Hypothalamus (tissue), 51 donors: ENCODE data around the gene CD6.

Source experiments
- DNase-seq, 51 donors: peaks; one replicate each; lab custom pipeline; 2025; lab: John Stamatoyannopoulos, UW

The CD6 gene

DNA sequence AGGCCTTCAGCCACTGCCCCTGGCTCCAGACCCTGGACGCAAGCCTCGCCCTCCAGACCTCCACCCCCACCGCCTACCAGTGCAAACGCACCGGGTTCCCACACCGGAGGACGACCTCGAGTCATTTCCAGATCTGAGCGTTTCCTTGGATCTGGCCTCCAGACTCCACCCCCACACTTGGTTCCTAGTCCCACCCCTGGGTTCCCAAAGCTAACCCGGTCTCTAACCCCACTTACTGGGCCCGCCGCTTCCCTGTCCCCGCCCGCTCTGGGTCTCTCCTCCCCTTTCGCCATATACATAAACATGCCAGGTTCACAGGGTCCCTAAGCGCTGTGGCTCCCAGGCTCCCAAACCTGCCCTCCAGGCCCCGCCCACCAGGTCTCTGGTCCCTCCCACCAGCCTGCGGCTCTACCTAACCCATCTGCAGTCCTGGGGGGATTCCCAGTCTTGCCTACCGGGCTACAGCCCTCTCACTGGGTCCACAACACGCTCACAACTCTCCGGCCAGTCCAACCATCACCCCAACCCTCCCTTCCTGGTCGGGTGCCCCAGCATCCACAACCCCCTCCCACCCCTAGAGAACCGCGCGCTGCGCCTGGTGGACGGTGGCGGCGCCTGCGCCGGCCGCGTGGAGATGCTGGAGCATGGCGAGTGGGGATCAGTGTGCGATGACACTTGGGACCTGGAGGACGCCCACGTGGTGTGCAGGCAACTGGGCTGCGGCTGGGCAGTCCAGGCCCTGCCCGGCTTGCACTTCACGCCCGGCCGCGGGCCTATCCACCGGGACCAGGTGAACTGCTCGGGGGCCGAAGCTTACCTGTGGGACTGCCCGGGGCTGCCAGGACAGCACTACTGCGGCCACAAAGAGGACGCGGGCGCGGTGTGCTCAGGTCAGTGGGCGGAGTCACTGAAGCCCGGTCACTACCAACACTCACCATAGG lies 36.7 kb downstream of the CD6 start:
- DNase-seq, result peak in 1 of 51 donors; percentile 35

DNA sequence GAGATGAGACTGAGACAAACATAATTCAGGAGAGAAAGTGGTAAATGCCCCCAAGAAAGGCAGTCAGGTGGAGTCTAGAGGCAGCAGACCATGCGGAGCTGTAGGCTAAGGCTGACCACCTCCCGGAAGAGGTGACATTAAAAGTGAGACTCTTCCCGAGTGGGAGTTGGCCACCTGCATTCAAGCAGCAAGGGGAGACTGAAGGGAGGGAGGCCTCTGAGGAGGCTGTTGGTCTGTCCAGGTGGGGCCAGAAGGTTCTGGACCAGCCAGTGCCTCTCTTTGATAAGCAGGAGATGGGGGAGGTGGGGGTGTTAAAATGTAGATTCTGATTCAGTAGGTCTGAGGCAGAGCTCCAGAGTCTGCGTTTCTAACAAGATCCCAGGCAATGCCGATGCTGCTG lies 37.5 kb downstream of the CD6 start:
- DNase-seq, result no peak

DNA sequence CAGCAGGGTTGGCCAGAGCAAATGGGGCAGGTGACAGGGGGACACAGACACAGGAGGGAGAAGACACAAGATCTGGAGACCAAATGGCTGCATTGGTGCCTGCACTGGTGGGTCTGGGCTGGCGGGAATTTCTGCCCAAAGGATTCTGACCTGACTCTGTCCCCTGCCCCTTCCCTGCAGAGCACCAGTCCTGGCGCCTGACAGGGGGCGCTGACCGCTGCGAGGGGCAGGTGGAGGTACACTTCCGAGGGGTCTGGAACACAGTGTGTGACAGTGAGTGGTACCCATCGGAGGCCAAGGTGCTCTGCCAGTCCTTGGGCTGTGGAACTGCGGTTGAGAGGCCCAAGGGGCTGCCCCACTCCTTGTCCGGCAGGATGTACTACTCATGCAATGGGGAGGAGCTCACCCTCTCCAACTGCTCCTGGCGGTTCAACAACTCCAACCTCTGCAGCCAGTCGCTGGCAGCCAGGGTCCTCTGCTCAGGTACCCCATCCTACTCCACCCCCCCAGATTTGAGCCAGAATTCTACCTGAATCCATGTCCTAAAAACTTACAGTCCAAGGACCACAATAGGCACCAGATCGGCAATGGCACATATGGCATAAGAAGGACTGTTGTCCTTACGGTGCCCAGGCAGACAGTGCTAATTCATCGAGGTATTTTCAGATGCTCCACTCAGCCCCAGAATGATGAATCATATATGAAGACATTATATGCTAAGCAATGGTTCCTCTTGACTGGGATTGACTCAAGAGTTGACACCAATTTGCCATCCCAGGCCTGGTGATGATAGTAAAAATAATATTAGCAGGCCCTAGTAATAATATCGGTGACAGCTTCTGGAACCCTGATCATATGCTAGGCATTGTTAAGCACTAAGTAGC lies 38.2 kb downstream of the CD6 start:
- DNase-seq, result no peak

DNA sequence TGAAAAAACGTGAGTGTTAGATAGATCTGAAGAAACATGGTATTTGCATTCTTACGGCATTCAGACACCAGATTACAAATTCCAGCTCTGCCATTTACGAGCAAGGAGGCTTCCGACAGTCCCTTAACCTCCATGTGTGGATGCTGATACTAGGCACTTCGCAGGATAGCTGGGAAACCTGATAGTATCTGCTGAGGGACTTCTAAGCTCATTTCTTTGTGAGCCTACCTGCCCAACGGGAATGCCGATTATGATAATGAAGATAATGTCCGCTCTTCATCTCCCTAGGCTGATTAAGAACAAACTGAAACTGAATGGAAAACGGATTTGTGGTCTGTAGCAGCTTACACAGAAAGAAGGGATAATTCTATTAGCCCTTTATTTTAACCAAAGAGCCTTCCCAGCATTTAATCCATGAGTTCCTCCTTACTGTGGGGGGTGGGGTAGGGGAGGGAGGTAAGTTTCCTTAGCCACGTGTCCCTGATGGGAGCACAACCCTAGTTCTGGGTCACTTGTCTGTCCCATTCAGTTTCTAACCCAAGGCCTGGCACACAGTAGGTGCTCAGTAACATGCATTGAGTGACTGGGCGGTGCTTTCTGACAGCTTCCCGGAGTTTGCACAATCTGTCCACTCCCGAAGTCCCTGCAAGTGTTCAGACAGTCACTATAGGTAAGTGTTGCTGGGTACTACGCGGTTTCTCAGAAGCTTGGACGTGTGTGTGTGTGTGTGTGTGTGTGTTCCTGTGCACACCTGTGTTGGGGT lies 39.2 kb downstream of the CD6 start:
- no peak for DNase-seq

DNA sequence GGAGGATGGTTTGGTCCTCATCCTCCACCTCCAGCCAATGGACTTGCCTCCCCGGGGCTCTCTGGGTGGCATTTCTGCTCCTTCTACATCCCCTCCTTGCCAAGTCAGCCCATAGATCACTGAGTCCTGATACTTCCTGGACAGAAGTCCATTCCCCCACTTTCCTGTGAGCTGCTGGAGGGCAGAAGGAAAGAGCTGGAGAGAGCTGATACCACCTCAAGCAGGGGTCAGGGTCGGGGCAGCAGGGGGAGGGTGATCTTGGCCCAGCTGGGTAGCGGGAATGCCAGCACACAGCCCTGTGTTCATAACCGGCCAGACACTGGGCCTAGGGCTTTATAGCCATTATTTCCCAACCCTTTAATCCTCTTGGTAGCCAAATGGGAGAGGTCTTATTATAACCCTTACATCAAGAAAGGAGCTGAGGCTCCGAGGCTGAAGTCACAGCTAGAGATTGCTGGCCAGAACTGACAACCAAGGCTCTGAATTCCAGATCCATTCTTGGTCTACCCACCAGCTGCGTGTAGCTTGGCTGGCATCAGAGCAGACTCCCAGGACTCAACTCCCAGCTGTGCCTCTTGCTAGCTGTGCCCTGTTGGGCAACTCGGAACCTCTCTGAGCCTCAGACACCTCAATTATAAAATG lies 39.9 kb downstream of the CD6 start:
- no peak for DNase-seq

DNA sequence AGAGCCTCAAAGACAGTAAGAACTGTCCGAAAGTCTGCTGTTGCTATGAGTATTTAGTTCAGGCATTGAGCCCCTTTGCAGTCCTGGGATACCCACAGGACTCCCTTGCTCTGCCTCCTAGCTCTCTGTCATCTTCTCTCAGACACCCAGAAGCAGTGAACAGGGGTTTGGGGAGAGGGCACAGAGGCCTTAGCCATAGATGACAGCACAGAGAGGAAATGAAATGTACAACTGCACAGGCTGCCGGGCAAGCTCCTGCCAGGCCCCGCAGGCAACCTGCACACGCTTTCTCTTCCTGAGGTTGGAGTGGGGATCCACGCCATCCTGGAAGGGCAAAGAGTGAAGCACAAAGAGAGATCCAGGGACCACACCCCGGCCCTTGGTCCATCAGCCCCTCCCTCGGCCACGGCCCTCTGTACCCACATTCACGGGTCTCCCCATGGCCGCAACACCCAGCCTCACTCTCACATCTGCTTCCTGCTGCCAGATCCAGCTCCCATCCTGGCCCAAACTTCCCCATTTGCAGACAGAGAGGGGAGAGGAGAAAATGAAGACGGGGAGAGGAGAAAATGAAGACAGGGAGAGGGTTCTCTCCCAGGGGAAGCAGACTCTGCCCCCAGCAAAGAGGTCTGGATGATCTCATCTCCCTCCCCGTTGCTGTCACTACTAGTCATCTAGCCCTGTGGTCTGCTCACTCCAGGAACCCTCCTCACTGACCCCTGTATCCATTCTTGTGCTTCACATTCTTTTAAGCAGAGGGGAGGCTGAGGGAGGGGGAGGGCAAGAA lies 40.7 kb downstream of the CD6 start:
- DNase-seq, result peak in 1 of 51 donors; percentile 13

DNA sequence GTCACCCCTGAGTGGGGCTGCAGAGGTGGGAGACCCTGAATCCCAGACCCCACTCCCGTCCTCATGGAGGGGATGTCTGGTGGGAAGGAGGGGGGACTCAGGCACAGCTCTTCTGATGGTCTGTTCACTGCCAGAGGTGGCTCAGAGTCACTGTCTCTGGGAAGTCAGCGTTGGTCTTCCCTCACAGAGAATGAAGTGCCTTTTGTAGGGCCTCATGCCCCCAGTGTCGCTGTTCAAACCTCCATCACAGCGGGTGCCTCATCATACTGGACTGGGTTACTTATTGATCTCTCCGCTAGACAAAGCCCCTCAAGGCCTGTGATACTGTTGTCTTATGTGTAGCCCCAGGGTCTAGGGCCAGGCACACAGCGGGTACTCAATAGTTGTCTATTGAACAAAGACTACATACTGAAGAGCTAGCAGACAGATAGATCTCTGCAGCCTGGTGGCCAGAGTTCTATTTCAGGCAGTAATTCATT lies 41.3 kb downstream of the CD6 start:
- no peak for DNase-seq

DNA sequence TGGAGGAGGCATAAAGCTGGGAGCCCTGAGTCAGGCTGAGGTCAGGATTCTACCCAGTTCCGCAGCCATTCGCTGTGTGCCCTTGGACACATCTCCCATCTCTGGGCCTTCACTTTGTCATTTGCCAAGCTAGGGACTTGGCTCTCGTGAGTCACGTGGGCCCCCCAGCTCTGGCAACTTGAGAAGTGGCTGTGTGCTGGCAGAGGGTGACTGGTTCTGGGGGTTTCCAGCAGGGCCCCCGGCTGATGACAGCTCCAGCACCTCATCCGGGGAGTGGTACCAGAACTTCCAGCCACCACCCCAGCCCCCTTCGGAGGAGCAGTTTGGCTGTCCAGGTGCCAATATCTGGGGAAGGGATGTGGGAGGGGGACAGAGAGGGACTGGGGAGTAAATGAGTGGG lies 46.6 kb downstream of the CD6 start:
- DNase-seq, result no peak

DNA sequence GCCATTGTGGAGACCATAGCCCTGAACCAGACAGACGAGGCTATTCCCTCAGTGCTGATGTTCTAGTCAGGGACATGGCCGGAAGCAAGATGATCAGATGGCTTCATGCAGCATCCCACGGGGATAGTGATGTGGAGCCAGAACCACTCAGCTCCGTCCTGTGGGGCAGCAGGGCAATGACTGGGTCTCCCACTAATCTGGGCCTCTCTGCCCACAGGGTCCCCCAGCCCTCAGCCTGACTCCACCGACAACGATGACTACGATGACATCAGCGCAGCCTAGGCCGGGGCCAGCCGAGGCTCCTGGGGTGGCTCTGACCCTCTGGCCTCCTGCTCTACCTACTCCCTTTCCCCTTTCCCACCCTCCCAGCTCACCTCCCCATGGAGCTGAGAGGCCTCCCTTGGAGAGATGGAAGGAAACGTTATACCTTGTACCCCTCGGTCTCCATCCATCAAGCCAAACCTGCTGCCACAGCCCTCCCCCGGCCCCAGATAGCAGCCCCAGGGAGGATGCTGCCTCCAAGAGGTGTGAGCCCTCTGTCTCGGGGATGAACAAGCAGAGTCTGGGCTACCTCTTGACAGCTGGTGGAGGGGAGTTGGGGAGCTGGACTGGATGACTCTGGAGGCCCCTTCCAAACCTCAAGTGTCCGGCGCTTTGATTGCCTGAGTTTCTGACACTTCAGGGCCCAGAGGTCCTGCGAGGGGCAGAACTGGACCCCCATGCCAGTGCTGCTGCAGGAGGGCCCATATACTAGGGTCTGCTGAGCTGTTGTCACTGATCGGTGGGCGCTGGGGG lies 47.8 kb downstream of the CD6 start:
- DNase-seq, result no peak

DNA sequence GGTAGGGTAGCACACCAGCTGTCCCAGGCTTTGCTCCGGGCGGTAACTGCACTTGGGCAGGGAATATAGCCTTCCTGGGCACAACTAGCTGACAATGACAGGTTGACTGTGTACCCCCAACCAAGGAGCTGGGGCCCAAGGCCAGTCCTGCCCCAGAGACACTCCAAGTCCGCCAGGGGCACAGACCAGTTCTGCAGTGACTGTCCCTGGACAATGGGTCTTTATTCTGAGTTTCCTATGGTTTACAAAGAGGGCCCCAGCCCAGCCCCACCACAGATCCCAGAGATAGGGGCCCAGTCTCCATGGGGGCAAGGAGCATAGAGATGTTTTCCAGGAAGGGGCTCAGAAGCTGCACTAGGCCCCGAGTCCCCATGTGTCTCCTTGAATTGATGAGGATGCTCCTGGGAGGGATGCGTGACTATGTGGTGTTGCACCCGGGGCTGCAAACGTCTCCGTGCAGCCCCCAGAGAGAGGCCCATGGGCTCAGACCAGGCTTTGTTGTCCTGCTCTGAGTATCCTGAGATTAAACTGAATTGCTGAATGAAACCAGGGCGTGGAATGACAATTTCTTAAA lies 48.4 kb downstream of the CD6 start:
- DNase-seq, result no peak

DNA sequence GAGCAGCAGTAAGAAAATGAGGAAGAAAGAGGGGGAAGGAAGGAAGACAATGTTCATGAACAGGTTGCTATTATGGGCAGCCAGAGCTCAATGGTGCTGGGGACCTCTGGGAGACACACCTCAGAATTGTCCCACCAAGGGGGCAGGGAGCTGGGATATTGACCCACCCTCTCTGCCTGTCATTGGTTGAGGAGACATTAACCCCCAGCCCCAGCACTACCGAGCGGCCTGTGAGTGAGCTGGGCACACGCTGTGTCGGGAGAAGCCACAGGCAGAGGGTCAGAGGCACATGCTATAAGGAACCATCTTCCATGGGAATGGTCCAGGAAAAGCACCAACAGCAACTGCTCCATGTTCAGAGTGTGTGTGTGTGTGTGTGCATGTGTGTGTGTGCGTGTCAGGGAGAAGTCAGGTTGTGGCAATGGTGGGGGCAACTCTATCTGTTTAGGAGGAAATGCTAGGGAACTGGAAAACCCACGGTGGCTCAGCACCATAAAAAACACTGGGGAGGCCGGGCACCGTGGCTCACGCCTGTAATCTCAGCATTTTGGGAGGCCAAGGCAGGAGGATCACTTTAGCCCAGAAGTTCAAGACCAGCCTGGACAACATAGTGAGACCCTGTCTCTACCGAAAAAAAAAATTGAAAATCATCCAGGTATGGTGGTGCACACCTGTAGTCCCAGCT lies 49.2 kb downstream of the CD6 start:
- no peak for DNase-seq

DNA sequence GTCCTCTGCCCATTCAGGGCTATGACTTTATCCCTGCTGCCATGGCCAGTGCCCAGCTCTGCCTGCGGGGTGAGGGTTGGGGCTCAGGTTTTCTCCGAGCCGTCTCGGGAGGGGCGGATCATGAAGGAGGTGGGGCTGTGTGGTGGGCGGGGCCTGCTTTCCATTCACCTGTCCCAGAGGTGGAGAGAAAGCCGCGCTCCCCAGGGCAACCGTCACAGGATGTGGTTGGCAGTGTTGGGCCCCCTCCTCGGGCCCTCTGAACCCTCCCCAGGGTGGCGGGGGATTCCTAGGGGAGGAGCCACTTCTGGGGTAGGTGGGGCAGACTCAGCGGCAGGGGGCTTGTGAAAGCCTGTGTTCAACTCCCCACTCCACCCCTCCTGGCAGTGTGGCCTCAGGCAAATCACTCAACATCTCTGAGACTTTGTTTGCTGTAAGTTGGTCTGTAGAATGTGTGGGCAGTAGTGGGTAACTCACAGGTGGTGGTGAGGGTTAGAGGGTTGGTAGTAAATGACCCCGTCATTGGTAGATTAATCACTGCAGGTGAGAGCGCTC lies 50.3 kb downstream of the CD6 start:
- no peak for DNase-seq

DNA sequence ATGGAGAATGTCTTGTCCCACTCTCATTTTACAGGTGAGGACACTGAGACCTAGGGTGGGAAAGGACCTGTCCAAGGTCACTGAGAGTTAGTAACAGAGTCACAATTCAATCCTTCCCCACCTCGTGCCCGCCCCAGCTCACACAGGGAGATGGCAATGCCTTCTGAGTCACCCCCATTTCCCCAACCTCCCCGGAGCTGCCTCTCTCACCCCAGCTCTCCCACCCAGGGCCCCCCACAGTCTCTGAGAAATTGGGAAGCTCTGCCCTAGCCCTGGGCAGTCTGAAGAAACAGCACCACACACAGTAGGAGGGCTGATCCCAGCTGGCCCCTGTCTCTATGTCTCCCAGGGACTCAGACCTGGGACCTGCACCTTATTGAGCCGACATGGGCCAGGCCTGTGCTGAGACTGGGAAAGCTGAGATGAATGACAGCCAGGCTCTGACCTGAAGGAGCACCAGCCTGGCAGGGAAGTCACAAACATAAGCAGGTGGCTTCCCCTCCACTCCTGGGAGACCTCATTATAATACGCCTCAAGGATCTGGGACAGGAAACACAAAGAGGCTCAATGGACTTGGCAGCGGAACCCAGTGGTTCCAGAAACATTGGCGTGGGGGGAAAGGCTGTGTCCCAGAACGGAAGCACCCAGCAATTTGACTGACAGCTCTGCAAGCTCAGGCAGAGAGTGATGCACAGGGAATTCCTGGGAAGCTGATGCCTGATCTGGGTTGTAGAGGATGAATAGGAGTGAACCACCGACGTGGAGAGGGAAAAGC lies 51.0 kb downstream of the CD6 start:
- peak in 1 of 51 donors; percentile 38 for DNase-seq

DNA sequence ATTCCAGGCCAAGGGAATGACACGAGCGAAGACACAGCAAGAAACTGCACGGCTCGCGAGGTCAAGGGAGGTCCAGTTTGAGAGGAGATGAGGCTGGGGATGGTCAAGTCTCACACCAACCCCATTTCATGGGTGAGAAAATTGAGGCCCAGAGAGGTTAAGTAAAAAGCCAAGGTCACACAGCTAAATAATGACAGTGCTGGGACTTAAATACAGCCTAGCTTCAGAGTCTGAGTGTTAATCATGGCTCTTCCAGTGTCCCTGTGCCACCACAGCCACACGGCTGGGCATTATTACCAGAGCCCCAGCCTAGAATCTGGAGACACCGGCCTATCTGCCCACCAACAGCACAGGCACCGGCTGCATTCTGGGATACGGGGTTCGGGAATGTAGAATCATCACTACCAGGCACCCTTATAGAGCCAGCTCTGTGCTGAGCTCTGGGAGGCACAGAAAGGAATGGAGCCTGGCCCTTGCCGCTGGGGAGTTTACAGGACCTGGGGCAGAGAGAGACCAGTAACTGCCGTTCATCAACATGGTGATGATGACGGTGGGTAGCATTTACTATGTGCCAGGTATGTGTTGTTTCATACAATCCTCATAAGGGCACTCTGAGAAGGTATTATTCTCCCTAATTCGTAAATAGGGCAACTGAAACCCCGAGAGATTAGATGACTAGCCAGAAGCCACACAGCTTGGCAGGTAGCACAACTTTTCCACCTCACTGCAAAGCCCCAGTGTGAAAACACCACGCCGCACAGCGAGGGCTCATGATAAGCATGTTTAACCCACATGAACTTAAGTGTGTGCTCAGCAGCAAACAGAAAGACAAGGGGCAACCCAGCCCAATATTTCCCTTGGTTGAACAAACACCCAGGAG lies 51.8 kb downstream of the CD6 start:
- no peak for DNase-seq

DNA sequence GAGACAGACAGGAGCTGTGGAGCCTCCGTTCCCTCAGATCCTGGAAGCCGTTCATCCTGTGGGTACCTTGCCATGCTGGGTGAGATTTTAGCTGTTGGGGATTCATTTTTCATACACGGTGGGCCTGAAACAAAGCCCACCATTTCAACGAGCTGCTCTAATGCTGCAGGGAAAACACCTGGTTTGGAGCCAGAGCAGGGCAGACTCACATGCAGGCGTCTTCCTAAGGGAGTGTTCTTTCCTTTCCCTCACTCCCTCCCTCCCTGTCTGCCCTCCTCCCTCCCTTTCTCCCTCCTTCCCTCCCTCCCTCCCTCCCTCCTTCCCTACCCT lies 52.5 kb downstream of the CD6 start:
- DNase-seq, result no peak
